GM18499 (cell line): ENCODE data around the gene RAD51B.
A peak's percentile ranks its signal among the peaks of the same experiment; 100 is the strongest.

Source experiments
- ATAC-seq: cut with Tn5 transposase; IDR thresholded peaks from one replicate; pipeline ENCODE4 v1.9.1; 2021; ENCODE audit warnings: moderate number of reproducible peaks; ENCODE audit not compliant: insufficient read depth, unreplicated experiment

The RAD51B gene

GRCh38 chr14:68384335-68384734 is 564.8 kb downstream of the RAD51B start:
- ATAC-seq = no peak

GRCh38 chr14:68384881-68385280 is 565.3 kb downstream of the RAD51B start:
- no peak for ATAC-seq

- no peak for ATAC-seq
These were observed 566.9 kb downstream of the RAD51B start for GRCh38 chr14:68386446-68386845.

GRCh38 chr14:68386950-68387779 is 567.6 kb downstream of the RAD51B start:
- no peak for ATAC-seq

- no peak for ATAC-seq
These were observed 570.4 kb downstream of the RAD51B start for GRCh38 chr14:68389943-68390342.

GRCh38 chr14:68390741-68391140 is 571.2 kb downstream of the RAD51B start:
- ATAC-seq = no peak

- ATAC-seq = no peak
These were observed 571.9 kb downstream of the RAD51B start for GRCh38 chr14:68391311-68392014.

- ATAC-seq = no peak
These were observed 573.0 kb downstream of the RAD51B start for GRCh38 chr14:68392393-68393141.

GRCh38 chr14:68393259-68393658 is 573.7 kb downstream of the RAD51B start:
- ATAC-seq = no peak

- ATAC-seq = no peak
These were observed 574.7 kb downstream of the RAD51B start for GRCh38 chr14:68394118-68394763.

GRCh38 chr14:68394764-68395143 is 575.2 kb downstream of the RAD51B start:
- no peak for ATAC-seq

- ATAC-seq = no peak
These were observed 576.0 kb downstream of the RAD51B start for GRCh38 chr14:68395604-68396003.

- ATAC-seq = no peak
These were observed 576.9 kb downstream of the RAD51B start for GRCh38 chr14:68396461-68396860.

- ATAC-seq = no peak
These were observed 577.8 kb downstream of the RAD51B start for GRCh38 chr14:68397371-68397811.

GRCh38 chr14:68397822-68398221 is 578.2 kb downstream of the RAD51B start:
- ATAC-seq = no peak

- no peak for ATAC-seq
These were observed 578.8 kb downstream of the RAD51B start for GRCh38 chr14:68398370-68398769.

GRCh38 chr14:68399971-68400370 is 580.4 kb downstream of the RAD51B start:
- ATAC-seq = no peak

GRCh38 chr14:68401317-68401716 is 581.7 kb downstream of the RAD51B start:
- no peak for ATAC-seq

- peak; percentile 44 for ATAC-seq
These were observed 582.3 kb downstream of the RAD51B start for GRCh38 chr14:68401855-68402254.

GRCh38 chr14:68402525-68403101 is 583.0 kb downstream of the RAD51B start:
- no peak for ATAC-seq
